Stimulated activated naive B cell treated with anti-CD40 and anti-IgM and Interleukin-4, amounts not matched to agents 10 μg/mL and 1 μg/mL and 100 μg/mL, for 72 hours (primary cell): Measurements from ENCODE around the gene EIF4E1B.

Source experiments
- ATAC-seq, 2 donors: fragments of 150-1000 bp; cut with Tn5 transposase; replicated peaks; 2 replicates each; pipeline ENCODE4 v1.10.0; 2021; ENCODE audit warnings: moderate library complexity in 1 of 2
- DNase-seq: peaks from one replicate; pipeline ENCODE4 v3.0.0; 2021
- H3K27ac Mint-ChIP-seq: one replicate; pipeline ENCODE4 v1.8.0; 2022; ENCODE audit warnings: mild to moderate bottlenecking, mixed read lengths
- H3K27me3 Mint-ChIP-seq, 2 donors: one replicate each; pipeline ENCODE4 v1.8.0; 2022; ENCODE audit warnings: mixed read lengths in 2 of 2
- H3K36me3 Mint-ChIP-seq, 2 donors: one replicate each; pipeline ENCODE4 v1.8.0; 2022; ENCODE audit warnings: mixed read lengths in 2 of 2, mild to moderate bottlenecking in 1 of 2
- H3K4me1 Mint-ChIP-seq, 2 donors: one replicate each; pipeline ENCODE4 v1.8.0; 2022; ENCODE audit warnings: mixed read lengths in 2 of 2, mild to moderate bottlenecking in 1 of 2
- H3K4me3 Mint-ChIP-seq, 2 donors: one replicate each; pipeline ENCODE4 v1.8.0; 2022; ENCODE audit warnings: mild to moderate bottlenecking in 2 of 2, mixed read lengths in 2 of 2, moderate library complexity in 1 of 2
- H3K9me3 Mint-ChIP-seq, 2 donors: one replicate each; pipeline ENCODE4 v1.8.0; 2022; ENCODE audit warnings: mixed read lengths in 2 of 2, mild to moderate bottlenecking in 1 of 2

Gene EIF4E1B

GRCh38 chr5:176663566-176663965, 33.1 kb downstream of the EIF4E1B start:
- Mint-ChIP-seq H3K27ac (no peak overlapping the region), H3K4me3 (no peak overlapping the region), H3K36me3 (no peaks in the 10 kb centered on the region), H3K27me3 (peaks cover 44 to 48% of the 10 kb centered on the region in 2 donors), H3K9me3 (no peaks in the 10 kb centered on the region), H3K4me1 (peaks cover 14 to 24% of the 10 kb centered on the region in 2 donors)
- ATAC-seq (no peak), DNase-seq (no peak)

GRCh38 chr5:176664479-176664878, 34.0 kb downstream of the EIF4E1B start:
- no peak for DNase-seq
- Mint-ChIP-seq H3K27ac (peak overlapping the region; percentile 3), H3K9me3 (no peaks in the 10 kb centered on the region), H3K4me3 (no peak overlapping the region), H3K36me3 (no peaks in the 10 kb centered on the region), H3K4me1 (peaks cover 6 to 15% of the 10 kb centered on the region in 2 donors), H3K27me3 (peaks cover 48% of the 10 kb centered on the region in 2 donors)
- ATAC-seq, result no peak

GRCh38 chr5:176664886-176665285, 34.4 kb downstream of the EIF4E1B start:
- Mint-ChIP-seq H3K27ac (no peak overlapping the region), H3K4me3 (no peak overlapping the region), H3K36me3 (no peaks in the 10 kb centered on the region), H3K4me1 (peaks cover 6 to 13% of the 10 kb centered on the region in 2 donors), H3K9me3 (no peaks in the 10 kb centered on the region), H3K27me3 (peaks cover 48% of the 10 kb centered on the region in 2 donors)
- ATAC-seq, result no peak
- no peak for DNase-seq

- H3K27me3 Mint-ChIP-seq, result peaks cover 50% of the 10 kb centered on the region in 2 donors
- DNase-seq (no peak), ATAC-seq (no peak)
- H3K4me3 Mint-ChIP-seq, result no peak overlapping the region
- peaks cover 5 to 7% of the 10 kb centered on the region in 2 donors for H3K4me1 Mint-ChIP-seq
- no peaks in the 10 kb centered on the region for H3K9me3 Mint-ChIP-seq
- H3K27ac Mint-ChIP-seq, result peak overlapping the region; percentile 43
- H3K36me3 Mint-ChIP-seq, result no peaks in the 10 kb centered on the region
These were observed 35.0 kb downstream of the EIF4E1B start for GRCh38 chr5:176665517-176665916.

GRCh38 chr5:176667637-176668036, 37.2 kb downstream of the EIF4E1B start:
- H3K4me3 Mint-ChIP-seq, result no peak overlapping the region
- H3K4me1 Mint-ChIP-seq, result peaks cover 0 to 5% of the 10 kb centered on the region in 2 donors
- H3K27me3 Mint-ChIP-seq, result peaks cover 65 to 72% of the 10 kb centered on the region in 2 donors
- H3K9me3 Mint-ChIP-seq, result no peaks in the 10 kb centered on the region
- ATAC-seq (no peak), DNase-seq (no peak)
- no peak overlapping the region for H3K27ac Mint-ChIP-seq
- H3K36me3 Mint-ChIP-seq, result no peaks in the 10 kb centered on the region

- Mint-ChIP-seq H3K27me3 (peaks cover 54% of the 10 kb centered on the region in 2 donors), H3K27ac (no peak overlapping the region), H3K9me3 (no peaks in the 10 kb centered on the region), H3K4me1 (peaks cover 0 to 5% of the 10 kb centered on the region in 2 donors), H3K4me3 (no peak overlapping the region), H3K36me3 (no peaks in the 10 kb centered on the region)
- DNase-seq (no peak), ATAC-seq (no peak)
These were observed 40.0 kb downstream of the EIF4E1B start for GRCh38 chr5:176670449-176670848.

GRCh38 chr5:176671399-176671798, 40.9 kb downstream of the EIF4E1B start:
- DNase-seq (no peak), ATAC-seq (no peak)
- Mint-ChIP-seq H3K9me3 (no peaks in the 10 kb centered on the region), H3K27me3 (peaks cover 53 to 56% of the 10 kb centered on the region in 2 donors), H3K4me3 (no peak overlapping the region), H3K36me3 (no peaks in the 10 kb centered on the region), H3K4me1 (peaks cover 2 to 8% of the 10 kb centered on the region in 2 donors), H3K27ac (no peak overlapping the region)

GRCh38 chr5:176671890-176672747, 41.6 kb downstream of the EIF4E1B start:
- H3K4me3 Mint-ChIP-seq, result no peak overlapping the region
- H3K27me3 Mint-ChIP-seq, result peaks cover 56 to 59% of the 10 kb centered on the region in 2 donors
- no peaks in the 10 kb centered on the region for H3K9me3 Mint-ChIP-seq
- ATAC-seq (no peak), DNase-seq (no peak)
- no peaks in the 10 kb centered on the region for H3K36me3 Mint-ChIP-seq
- peaks cover 7 to 15% of the 10 kb centered on the region in 2 donors for H3K4me1 Mint-ChIP-seq
- no peak overlapping the region for H3K27ac Mint-ChIP-seq

- peaks cover 8 to 15% of the 10 kb centered on the region in 2 donors for H3K4me1 Mint-ChIP-seq
- peaks cover 59 to 65% of the 10 kb centered on the region in 2 donors for H3K27me3 Mint-ChIP-seq
- DNase-seq (no peak), ATAC-seq (no peak)
- no peaks in the 10 kb centered on the region for H3K36me3 Mint-ChIP-seq
- H3K27ac Mint-ChIP-seq, result no peak overlapping the region
- no peak overlapping the region for H3K4me3 Mint-ChIP-seq
- H3K9me3 Mint-ChIP-seq, result no peaks in the 10 kb centered on the region
These were observed 43.4 kb downstream of the EIF4E1B start for GRCh38 chr5:176673651-176674583.

GRCh38 chr5:176674799-176675198, 44.3 kb downstream of the EIF4E1B start:
- no peak overlapping the region for H3K4me3 Mint-ChIP-seq
- H3K9me3 Mint-ChIP-seq, result no peaks in the 10 kb centered on the region
- no peak for ATAC-seq
- H3K36me3 Mint-ChIP-seq, result no peaks in the 10 kb centered on the region
- H3K27ac Mint-ChIP-seq, result no peak overlapping the region
- H3K4me1 Mint-ChIP-seq, result peaks cover 8 to 15% of the 10 kb centered on the region in 2 donors
- peaks cover 66 to 74% of the 10 kb centered on the region in 2 donors for H3K27me3 Mint-ChIP-seq
- no peak for DNase-seq

- H3K4me1 Mint-ChIP-seq, result peaks cover 8 to 15% of the 10 kb centered on the region in 2 donors
- H3K27me3 Mint-ChIP-seq, result peaks cover 64 to 72% of the 10 kb centered on the region in 2 donors
- H3K36me3 Mint-ChIP-seq, result no peaks in the 10 kb centered on the region
- no peak overlapping the region for H3K4me3 Mint-ChIP-seq
- DNase-seq (no peak), ATAC-seq (no peak)
- no peak overlapping the region for H3K27ac Mint-ChIP-seq
- no peaks in the 10 kb centered on the region for H3K9me3 Mint-ChIP-seq
These were observed 45.3 kb downstream of the EIF4E1B start for GRCh38 chr5:176675676-176676360.

GRCh38 chr5:176676361-176676824, 45.9 kb downstream of the EIF4E1B start:
- DNase-seq (peak; percentile 22), ATAC-seq (peak; percentile 36 to 70)
- Mint-ChIP-seq H3K4me3 (no peak overlapping the region), H3K27me3 (peaks cover 61 to 70% of the 10 kb centered on the region in 2 donors), H3K9me3 (no peaks in the 10 kb centered on the region), H3K4me1 (peaks cover 8 to 15% of the 10 kb centered on the region in 2 donors), H3K36me3 (no peaks in the 10 kb centered on the region), H3K27ac (no peak overlapping the region)

- peaks cover 8 to 13% of the 10 kb centered on the region in 2 donors for H3K4me1 Mint-ChIP-seq
- H3K27me3 Mint-ChIP-seq, result peaks cover 58 to 69% of the 10 kb centered on the region in 2 donors
- no peak overlapping the region for H3K27ac Mint-ChIP-seq
- H3K9me3 Mint-ChIP-seq, result no peaks in the 10 kb centered on the region
- ATAC-seq (no peak), DNase-seq (no peak)
- H3K36me3 Mint-ChIP-seq, result no peaks in the 10 kb centered on the region
- H3K4me3 Mint-ChIP-seq, result no peak overlapping the region
These were observed 46.9 kb downstream of the EIF4E1B start for GRCh38 chr5:176677209-176677939.
